Daoy (cell line): ENCODE measurements around the gene SPACA1. TPM values are rescaled to one million over a fixed set of nuclear protein-coding genes. Genes with fewer than 3 reads are reported as not detected.
"Not testable (repeated sequence)": the region's sequence is repeated elsewhere in the genome, so short reads cannot be mapped to it uniquely, and the experiment has no call there.

ENCODE experiments used
- DNase-seq: peaks from one replicate; pipeline ENCODE4 v3.0.0-alpha.2; 2015; ENCODE audit warnings: low read depth
- total RNA-seq: library from RNA; depleted of rRNA; stranded (reverse); fragments of >200 nt; shearing (Covaris generic); gene quantifications from 2 replicates; pipeline ENCODE4 v1.2.3, GENCODE V29; 2014; rRNA removed

Gene SPACA1, protein sequence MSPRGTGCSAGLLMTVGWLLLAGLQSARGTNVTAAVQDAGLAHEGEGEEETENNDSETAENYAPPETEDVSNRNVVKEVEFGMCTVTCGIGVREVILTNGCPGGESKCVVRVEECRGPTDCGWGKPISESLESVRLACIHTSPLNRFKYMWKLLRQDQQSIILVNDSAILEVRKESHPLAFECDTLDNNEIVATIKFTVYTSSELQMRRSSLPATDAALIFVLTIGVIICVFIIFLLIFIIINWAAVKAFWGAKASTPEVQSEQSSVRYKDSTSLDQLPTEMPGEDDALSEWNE
- total RNA-seq, result not detected in 2 replicates

- DNase-seq, result no peak
These were observed at the start of gene SPACA1 for GRCh38 chr6:88047510-88048150. Gene SPACA1 (plus strand): TSS chr6:88047841. CDS start chr6:88047906, 65 bp downstream.

- no peak for DNase-seq
These were observed 46.9 kb upstream of the SPACA1 start for GRCh38 chr6:88000713-88001112.

DNA sequence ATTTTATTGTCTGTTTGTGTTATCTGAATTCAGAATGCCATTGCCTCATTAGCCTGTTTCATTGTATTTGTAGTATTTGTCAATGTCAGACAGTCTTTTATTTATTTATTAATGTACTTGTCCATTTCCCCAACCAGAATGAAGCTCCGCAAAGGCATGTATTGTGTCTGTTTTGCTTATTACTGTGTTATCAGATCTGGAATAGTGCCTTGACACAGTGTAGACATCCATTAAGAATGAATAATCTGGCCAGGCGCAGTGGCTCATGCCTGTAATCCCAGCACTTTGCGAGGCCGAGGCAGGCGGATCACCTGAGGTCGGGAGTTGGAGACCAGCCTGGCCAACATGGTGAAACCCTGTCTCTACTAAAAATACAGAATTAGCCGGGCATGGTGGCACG lies 46.4 kb upstream of the SPACA1 start:
- not testable (repeated sequence) for DNase-seq

DNA sequence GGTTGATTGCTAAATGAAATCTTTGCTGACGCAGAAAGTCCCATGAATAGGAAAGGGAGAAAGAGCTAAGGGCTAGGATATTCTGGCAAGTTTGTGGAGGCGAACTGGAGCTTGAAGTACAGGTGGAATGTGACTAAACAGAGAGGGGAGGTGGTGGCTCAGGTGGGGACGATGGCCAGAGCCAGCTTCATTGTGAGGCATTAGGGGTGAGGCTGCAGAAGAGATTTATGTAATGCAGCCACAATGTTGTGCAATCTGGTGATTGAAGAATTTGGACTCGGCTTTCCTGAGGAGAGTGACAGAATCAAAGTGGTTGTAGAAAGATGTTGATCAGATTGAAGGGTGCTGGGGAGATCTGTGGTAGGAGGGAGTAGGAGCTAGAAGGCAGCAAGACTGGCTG lies 42.9 kb upstream of the SPACA1 start:
- DNase-seq, result no peak

DNA sequence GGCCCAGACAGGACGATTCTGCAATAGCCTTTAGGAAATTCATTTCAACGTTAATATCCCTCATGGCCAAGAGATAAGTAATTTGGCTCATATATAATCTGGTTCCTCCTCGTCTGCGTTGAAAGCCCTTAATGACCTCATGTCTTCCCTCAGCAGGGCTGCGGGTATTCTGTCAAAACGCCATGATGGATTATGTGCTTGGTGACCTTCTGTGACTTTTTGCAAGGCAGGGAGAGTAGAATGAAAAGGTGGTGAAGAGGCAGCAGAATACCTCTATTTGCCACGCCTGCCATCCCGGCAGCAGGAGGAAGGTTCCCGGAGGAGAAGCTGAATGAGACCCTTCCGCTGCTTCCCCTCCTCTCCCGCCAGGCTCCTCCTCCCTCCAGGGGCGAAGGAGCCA lies 41.1 kb upstream of the SPACA1 start:
- DNase-seq, result no peak

DNA sequence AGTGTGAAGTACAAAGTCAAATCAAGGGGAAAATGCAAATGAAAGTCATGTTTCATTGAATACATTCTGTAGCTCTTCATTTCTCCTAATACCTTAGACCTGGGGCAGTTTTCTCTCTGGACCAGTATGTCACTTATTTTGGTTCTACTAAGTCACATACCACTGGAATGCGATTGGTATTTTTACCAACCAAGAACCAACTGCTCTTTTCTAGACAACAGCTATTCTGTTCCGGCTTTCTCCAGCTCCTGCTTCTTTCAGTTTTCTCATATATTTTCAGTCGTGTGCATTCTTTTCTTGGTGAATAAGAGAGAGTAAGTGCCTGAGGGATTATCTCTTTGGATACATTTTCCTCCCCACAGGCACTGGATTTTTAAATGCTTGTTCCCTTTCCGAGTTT lies 39.2 kb upstream of the SPACA1 start:
- DNase-seq, result peak; percentile 30

GRCh38 chr6:88008831-88009231 lies 38.8 kb upstream of the SPACA1 start:
- DNase-seq, result peak; percentile 72

DNA sequence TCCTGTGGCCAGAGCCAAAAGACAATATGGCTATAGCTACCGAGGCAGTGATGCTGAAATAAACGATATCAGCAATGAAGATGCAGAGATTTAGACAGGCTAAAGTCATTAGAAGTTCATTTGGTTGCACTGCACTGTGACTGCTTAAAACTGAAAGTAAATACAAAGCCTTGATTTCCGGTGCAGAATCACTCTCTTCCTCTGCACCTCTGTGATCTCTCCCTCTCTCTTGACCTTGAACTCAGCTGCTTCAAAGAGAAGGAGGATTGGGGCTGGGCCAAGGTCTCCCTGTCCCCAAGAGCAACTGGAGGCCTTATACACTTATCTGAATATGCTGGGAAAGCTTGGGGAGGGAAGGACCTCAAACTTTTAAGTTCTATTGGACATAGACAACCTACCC lies 34.6 kb upstream of the SPACA1 start:
- no peak for DNase-seq

- no peak for DNase-seq
These were observed 34.1 kb upstream of the SPACA1 start for GRCh38 chr6:88013554-88013953.

- DNase-seq, result no peak
These were observed 27.2 kb upstream of the SPACA1 start for GRCh38 chr6:88020439-88020838.

GRCh38 chr6:88024696-88025095 lies 22.9 kb upstream of the SPACA1 start:
- no peak for DNase-seq

DNA sequence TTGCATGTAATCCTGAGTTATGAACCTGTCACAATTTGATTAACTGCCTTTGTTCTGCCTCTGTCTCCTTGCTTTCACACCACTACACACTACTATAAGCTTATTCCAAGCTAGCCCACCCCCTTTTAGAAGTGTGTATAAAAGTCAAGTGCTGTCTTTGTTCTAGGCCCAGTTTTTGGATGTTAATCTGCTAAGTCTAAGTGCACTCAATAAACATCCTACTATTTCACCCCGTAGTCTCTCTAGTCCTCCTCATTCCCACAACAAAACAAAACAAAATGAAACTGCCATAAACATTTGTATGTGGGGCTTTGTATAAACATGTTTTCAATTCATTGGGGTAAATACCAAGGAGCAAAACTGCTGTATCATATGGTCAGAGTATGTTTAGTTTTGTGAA lies 16.1 kb upstream of the SPACA1 start:
- DNase-seq, result no peak

DNA sequence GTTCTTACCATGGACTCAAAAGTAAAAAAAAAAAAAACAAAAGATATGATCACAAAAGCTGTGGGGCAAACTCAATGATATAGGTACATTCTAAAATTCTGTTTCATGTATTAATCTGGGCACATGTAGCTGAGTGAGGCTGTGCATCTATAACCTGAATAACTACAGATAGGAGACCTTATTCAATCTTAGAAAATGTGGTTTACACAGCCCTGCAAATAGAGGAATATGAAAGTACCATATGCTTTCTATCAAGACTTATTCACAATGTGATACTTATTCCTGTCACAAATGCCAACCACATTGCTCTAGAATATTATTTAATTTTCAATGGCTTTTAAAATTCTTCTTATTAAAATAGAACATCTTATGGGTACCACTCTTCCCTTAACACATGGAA lies 3.1 kb upstream of the SPACA1 start:
- no peak for DNase-seq

DNA sequence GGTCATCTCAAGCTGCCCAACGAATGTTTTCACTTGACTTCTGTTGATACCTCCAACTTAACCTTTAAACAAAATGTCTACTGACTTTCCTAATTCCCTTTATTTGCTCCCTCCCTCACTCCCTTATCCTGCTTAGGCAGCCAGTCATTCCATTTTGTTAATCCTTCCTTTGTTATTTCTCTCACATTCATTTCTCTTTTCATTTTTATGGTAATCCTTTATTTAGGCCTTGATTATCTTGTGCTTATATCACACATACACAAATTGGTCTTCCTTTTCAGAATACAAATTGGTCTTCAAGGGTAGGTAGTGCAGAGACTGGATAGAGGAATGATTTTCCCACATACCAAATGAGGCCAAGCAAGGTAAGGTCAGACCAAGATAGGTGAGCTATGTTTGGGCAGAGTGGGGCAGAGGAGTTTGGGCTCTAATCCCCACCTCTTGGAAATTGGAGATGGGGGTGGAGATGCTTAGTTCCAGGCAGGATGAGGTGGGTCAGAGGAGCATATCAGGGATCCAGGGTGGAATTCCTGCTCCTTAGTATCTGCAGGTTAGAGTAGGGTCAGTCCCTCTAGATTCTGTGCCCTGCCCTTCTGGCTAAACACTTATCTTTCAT lies 2.0 kb upstream of the SPACA1 start:
- DNase-seq, result no peak

DNA sequence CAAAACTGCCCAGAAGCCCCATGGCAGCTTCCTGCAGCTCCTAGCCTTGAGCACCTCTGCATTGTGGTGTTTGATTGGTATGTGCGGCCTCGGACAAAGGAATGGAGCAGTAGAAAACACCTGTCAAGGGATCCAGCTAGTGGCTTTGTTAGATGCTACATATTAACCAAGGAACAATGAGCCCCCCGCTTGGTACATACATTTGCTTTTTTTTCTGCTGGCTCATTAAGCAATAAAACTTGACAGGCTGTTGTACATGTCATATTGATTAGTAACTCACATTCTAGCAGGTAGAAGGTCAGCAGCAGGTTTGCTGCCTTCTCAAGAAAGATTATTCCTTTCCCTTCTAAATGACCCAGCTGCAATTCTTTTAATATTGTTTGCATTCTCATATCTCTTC lies 937 bp downstream of the SPACA1 start:
- no peak for DNase-seq

- no peak for DNase-seq
These were observed 2.6 kb downstream of the SPACA1 start for GRCh38 chr6:88050140-88050818.

- no peak for DNase-seq
These were observed 11.6 kb downstream of the SPACA1 start for GRCh38 chr6:88059191-88059590.

- no peak for DNase-seq
These were observed 14.7 kb downstream of the SPACA1 start for GRCh38 chr6:88062376-88062775.

DNA sequence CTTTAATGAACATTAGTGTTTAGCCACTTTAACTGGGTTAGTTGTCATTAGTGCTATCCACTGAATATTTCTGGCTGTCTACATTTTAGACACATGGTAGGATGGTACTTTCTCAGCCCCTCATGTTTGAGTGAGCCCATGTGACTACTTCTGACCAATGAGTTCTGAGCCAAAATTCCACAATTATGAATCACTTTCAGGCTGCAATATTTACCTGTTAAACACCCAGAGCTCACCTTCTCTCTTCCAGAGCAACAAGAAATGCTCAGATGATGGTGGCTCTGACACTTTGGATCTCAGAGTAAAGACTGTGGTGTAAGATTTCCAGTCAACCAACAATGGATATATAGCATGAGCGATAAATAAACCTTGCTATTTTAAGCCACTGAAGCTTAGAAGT lies 24.8 kb downstream of the SPACA1 start:
- no peak for DNase-seq

- DNase-seq, result no peak
These were observed 27.1 kb downstream of the SPACA1 start for GRCh38 chr6:88074791-88075190.

- no peak for DNase-seq
These were observed 29.7 kb downstream of the SPACA1 start for GRCh38 chr6:88077305-88077704.

DNA sequence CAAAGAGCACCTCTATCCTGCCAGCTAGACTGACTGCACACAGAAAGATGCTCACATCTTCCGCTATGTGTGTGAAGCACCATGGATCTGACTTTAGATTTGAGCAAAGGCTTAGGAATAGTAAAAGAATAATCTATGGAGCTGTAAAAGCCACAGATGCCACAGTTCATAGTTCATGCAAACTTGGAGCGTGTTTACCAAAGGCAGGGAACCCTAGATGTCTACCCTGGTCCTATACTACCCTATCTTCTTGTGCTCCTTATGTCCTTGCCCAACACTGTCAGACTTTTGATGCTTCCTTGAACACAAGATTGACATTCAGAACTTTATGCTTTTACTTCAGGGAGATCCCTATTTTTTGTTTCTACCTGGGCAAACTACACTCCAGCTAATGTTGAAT lies 39.2 kb downstream of the SPACA1 start:
- no peak for DNase-seq

DNA sequence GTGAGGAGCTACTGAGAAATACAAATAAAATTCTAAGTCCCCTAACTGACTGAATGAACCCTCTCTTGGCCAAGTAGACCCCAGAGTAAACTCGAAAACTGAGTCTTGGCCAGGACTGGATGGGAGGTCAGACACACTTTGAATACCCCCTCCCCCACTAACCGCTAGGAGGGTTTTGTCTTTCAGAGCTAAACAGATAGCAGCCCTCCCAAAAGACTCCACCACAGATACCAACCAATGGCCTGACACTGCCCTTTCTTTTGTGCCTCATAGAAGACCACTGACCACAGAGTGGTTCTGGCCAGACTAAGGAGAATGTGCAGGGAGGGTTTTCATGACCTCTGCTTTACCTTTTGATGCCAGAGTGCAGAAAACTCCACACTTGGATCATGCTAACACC lies 42.1 kb downstream of the SPACA1 start:
- no peak for DNase-seq
